GM23338 (cell line): ENCODE results near the gene STAT6. TPM values are rescaled to one million over a fixed set of nuclear protein-coding genes. Genes with fewer than 3 reads are reported as not detected.

Source experiments
- ATAC-seq: fragments of 200-7000 bp; cut with Tn5 transposase; 3 replicates; pipeline ENCODE4 v1.9.1; 2020
- DNase-seq: peaks from one replicate; pipeline ENCODE4 v3.0.0-alpha.2; 2015; ENCODE audit warnings: low spot score
- H2AFZ ChIP-seq: fragments of 200-600 bp; sonication (generic); 2 replicates; pipeline ENCODE4 v1.8.0; 2016; ENCODE audit warnings: antibody characterized with exemption, mild to moderate bottlenecking, moderate library complexity
- H3F3A ChIP-seq: fragments of 200-600 bp; sonication (generic); replicated peaks from 2 replicates; pipeline ENCODE4 v1.8.0; 2017; ENCODE audit warnings: antibody characterized with exemption, mixed run types, low read depth
- H3K27ac ChIP-seq: fragments of 200-600 bp; sonication (generic); 2 replicates; pipeline ENCODE4 v1.6.1; 2016; ENCODE audit warnings: low read depth
- H3K27me3 ChIP-seq: fragments of 200-600 bp; sonication (generic); 2 replicates; pipeline ENCODE4 v1.8.0; 2016; ENCODE audit warnings: mild to moderate bottlenecking, mixed run types, moderate library complexity; ENCODE audit not compliant: insufficient read depth
- H3K36me3 ChIP-seq: fragments of 200-600 bp; sonication (generic); 2 replicates; pipeline ENCODE4 v1.8.0; 2016; ENCODE audit warnings: mild to moderate bottlenecking; ENCODE audit not compliant: insufficient read depth
- H3K4me1 ChIP-seq: fragments of 200-600 bp; sonication (generic); 2 replicates; pipeline ENCODE4 v1.8.0; 2016; ENCODE audit warnings: mild to moderate bottlenecking, moderate library complexity; ENCODE audit not compliant: insufficient read depth
- H3K4me2 ChIP-seq: fragments of 200-600 bp; sonication (generic); 2 replicates; pipeline ENCODE4 v1.7.1; 2017; ENCODE audit warnings: mixed run types
- H3K4me3 ChIP-seq: fragments of 200-600 bp; sonication (generic); 2 replicates; pipeline ENCODE4 v1.6.1; 2016; ENCODE audit warnings: mixed run types
- H3K79me2 ChIP-seq: fragments of 200-600 bp; sonication (generic); replicated peaks from 2 replicates; pipeline ENCODE4 v1.8.0; 2017; ENCODE audit warnings: mild to moderate bottlenecking; ENCODE audit not compliant: insufficient read depth
- H3K9me2 ChIP-seq: fragments of 200-600 bp; sonication (generic); 2 replicates; pipeline ENCODE4 v1.8.0; 2017; ENCODE audit not compliant: insufficient read depth
- H4K20me1 ChIP-seq: fragments of 200-600 bp; sonication (generic); replicated peaks from 2 replicates; pipeline ENCODE4 v1.8.0; 2017; ENCODE audit warnings: mild to moderate bottlenecking; ENCODE audit not compliant: insufficient read depth
- H3K27ac Mint-ChIP-seq: 2 replicates; pipeline ENCODE4 v1.8.0; 2020; ENCODE audit warnings: inconsistent platforms, mild to moderate bottlenecking, moderate library complexity, mixed read lengths
- H3K27me3 Mint-ChIP-seq: 3 replicates; pipeline ENCODE4 v1.8.0; 2022; ENCODE audit warnings: low read depth, mild to moderate bottlenecking, moderate library complexity, mixed read lengths, inconsistent platforms; ENCODE audit not compliant: insufficient read depth, poor library complexity
- H3K36me3 Mint-ChIP-seq: 3 replicates; pipeline ENCODE4 v1.8.0; 2021; ENCODE audit warnings: low read depth, mild to moderate bottlenecking, inconsistent platforms, moderate library complexity, mixed read lengths
- H3K4me1 Mint-ChIP-seq: 3 replicates; pipeline ENCODE4 v1.8.0; 2020; ENCODE audit warnings: mild to moderate bottlenecking, inconsistent platforms, mixed read lengths
- H3K4me3 Mint-ChIP-seq: 3 replicates; pipeline ENCODE4 v1.8.0; 2021; ENCODE audit warnings: moderate library complexity, mild to moderate bottlenecking, inconsistent platforms, mixed read lengths
- H3K9me3 Mint-ChIP-seq: 3 replicates; pipeline ENCODE4 v1.8.0; 2020; ENCODE audit warnings: moderate library complexity, mild to moderate bottlenecking, inconsistent platforms, mixed read lengths
- CREB1 ChIP-seq: fragments of 250-450 bp; sonication (Bioruptor Pico); IDR thresholded peaks from 2 replicates; pipeline ENCODE4 v1.5.0; 2020; ENCODE audit warnings: low read depth, mild to moderate bottlenecking, moderate library complexity
- CTCF ChIP-seq, 2 experiments: fragments of 200-600 bp in 1 of 2; sonication (generic) in 1 of 2; conservative IDR thresholded peaks; 2 replicates each; pipeline versions ENCODE4 v1.5.1 to v1.6.1; 2016 to 2017; ENCODE audit warnings: antibody characterized with exemption in 2 of 2, low read depth in 2 of 2, mild to moderate bottlenecking in 2 of 2, moderate library complexity in 1 of 2
- ETS1 ChIP-seq: IDR thresholded peaks from 2 replicates; pipeline ENCODE4 v1.6.1; 2016; ENCODE audit warnings: antibody characterized with exemption
- EZH2 ChIP-seq: fragments of 200-600 bp; sonication (generic); IDR thresholded peaks from one replicate; pipeline ENCODE4 v1.8.0; 2017; ENCODE audit warnings: antibody characterized with exemption, mild to moderate bottlenecking, low read depth; ENCODE audit not compliant: unreplicated experiment
- EZH2phosphoT487 ChIP-seq: fragments of 200-600 bp; sonication (generic); IDR thresholded peaks from one replicate; pipeline ENCODE4 v1.8.1; 2018; ENCODE audit warnings: antibody characterized with exemption; ENCODE audit not compliant: unreplicated experiment
- JUNB ChIP-seq: IDR thresholded peaks from one replicate; pipeline ENCODE4 v1.6.1; 2016; ENCODE audit warnings: antibody characterized with exemption; ENCODE audit not compliant: unreplicated experiment
- NANOG ChIP-seq: IDR thresholded peaks from 2 replicates; pipeline ENCODE4 v1.6.1; 2016; ENCODE audit warnings: antibody characterized with exemption, borderline replicate concordance
- POLR2AphosphoS5 ChIP-seq: IDR thresholded peaks from 2 replicates; pipeline ENCODE4 v1.6.1; 2016; ENCODE audit warnings: antibody characterized with exemption, low read depth
- REST ChIP-seq: IDR thresholded peaks from one replicate; pipeline ENCODE4 v1.6.1; 2018; ENCODE audit warnings: antibody characterized with exemption; ENCODE audit not compliant: unreplicated experiment
- STAT1 ChIP-seq: IDR thresholded peaks from one replicate; pipeline ENCODE4 v1.6.1; 2016; ENCODE audit warnings: antibody characterized with exemption; ENCODE audit not compliant: unreplicated experiment
- ZNF114 ChIP-seq: fragments of 250-450 bp; sonication (Bioruptor Pico); IDR thresholded peaks from 2 replicates; pipeline ENCODE4 v1.5.0; 2020; ENCODE audit warnings: mild to moderate bottlenecking, moderate library complexity
- ZNF462 ChIP-seq: fragments of 250-450 bp; sonication (Bioruptor Pico); IDR thresholded peaks from 2 replicates; pipeline ENCODE4 v1.5.0; 2020; ENCODE audit warnings: mild to moderate bottlenecking, moderate library complexity
- polyA plus RNA-seq: library from polyadenylated mRNA; unstranded; fragments of >200 nt; fragmentation: Nextera tagmentation; extraction: Ambion mirVana; gene quantifications from 2 replicates; pipeline ENCODE4 v1.2.1, GENCODE V29; 2016
- total RNA-seq: library from RNA; depleted of rRNA; stranded (reverse); fragments of >200 nt; shearing (Covaris generic); gene quantifications from 2 replicates; pipeline ENCODE4 v1.2.3, GENCODE V29; 2014

The STAT6 gene
- total and polyA plus RNA-seq, 2 experiments from 2014 or later: 14.3 to 28.1 TPM

- TF ChIP-seq ETS1 (no peak), STAT1 (no peak), EZH2 (no peak), CTCF (conservative IDR thresholded peaks at IDR 0.05; ENCODE audit: low read depth in 2 of 2) (no peak), ZNF114 (no peak), EZH2phosphoT487 (no peak), POLR2AphosphoS5 (no peak), JUNB (no peak), ZNF462 (no peak), REST (no peak), CREB1 (no peak), NANOG (no peak)
- no peak overlapping the region for H3K4me2 ChIP-seq
- H4K20me1 ChIP-seq: peaks cover 22% of the 10 kb centered on the region; the same call in 1 of the 2 replicates
- no peaks in the 10 kb centered on the region for H3K9me2 ChIP-seq
- no peak for ATAC-seq
- no peaks in the 10 kb centered on the region for H3K27me3 ChIP-seq
- DNase-seq: no peak
- H3K9me3 Mint-ChIP-seq: no peaks in the 10 kb centered on the region; the same call in 2 of the 3 replicates
- H3F3A ChIP-seq: peaks cover 15% of the 10 kb centered on the region; the same call in 1 of the 2 replicates
- H3K4me1 Mint-ChIP-seq: no peaks in the 10 kb centered on the region
- peaks cover 38% of the 10 kb centered on the region for H3K36me3 ChIP-seq
- no peak overlapping the region for H3K27ac Mint-ChIP-seq
- H3K4me3 ChIP-seq: no peak overlapping the region
- H3K36me3 Mint-ChIP-seq: peaks cover 94% of the 10 kb centered on the region
- no peaks in the 10 kb centered on the region for H3K4me1 ChIP-seq
- H3K27ac ChIP-seq: no peak overlapping the region
- no peak overlapping the region for H3K4me3 Mint-ChIP-seq
- H3K27me3 Mint-ChIP-seq: peaks cover 14% of the 10 kb centered on the region
- H2AFZ ChIP-seq: no peak overlapping the region
- H3K79me2 ChIP-seq: no peaks in the 10 kb centered on the region
Observed at GRCh38 chr12:57160040-57160439, 48.9 kb upstream of the STAT6 start.
